Glutamatergic neuron (in vitro differentiated cells): ENCODE results near the gene RICTOR. TPM values are rescaled to one million over a fixed set of nuclear protein-coding genes. Genes with fewer than 3 reads are reported as not detected.
A peak's percentile ranks its signal among the peaks of the same experiment; 100 is the strongest.

Source experiments
- DNase-seq: peaks from one replicate; pipeline ENCODE4 v3.0.0; 2022
- H3K27ac Mint-ChIP-seq: one replicate; pipeline ENCODE4 v1.8.0; 2020; ENCODE audit warnings: mild to moderate bottlenecking, mixed read lengths, inconsistent platforms; ENCODE audit not compliant: unreplicated experiment
- H3K27me3 Mint-ChIP-seq: one replicate; pipeline ENCODE4 v1.8.0; 2020; ENCODE audit warnings: mild to moderate bottlenecking, moderate library complexity, mixed read lengths, inconsistent platforms; ENCODE audit not compliant: unreplicated experiment
- H3K36me3 Mint-ChIP-seq: one replicate; pipeline ENCODE4 v1.8.0; 2020; ENCODE audit warnings: mild to moderate bottlenecking, mixed read lengths, inconsistent platforms; ENCODE audit not compliant: unreplicated experiment
- H3K4me1 Mint-ChIP-seq: one replicate; pipeline ENCODE4 v1.8.0; 2020; ENCODE audit warnings: mild to moderate bottlenecking, low read depth, mixed read lengths, inconsistent platforms; ENCODE audit not compliant: unreplicated experiment
- H3K4me3 Mint-ChIP-seq: one replicate; pipeline ENCODE4 v1.8.0; 2020; ENCODE audit warnings: mild to moderate bottlenecking, mixed read lengths, inconsistent platforms; ENCODE audit not compliant: unreplicated experiment
- H3K9me3 Mint-ChIP-seq: one replicate; pipeline ENCODE4 v1.8.0; 2020; ENCODE audit warnings: mild to moderate bottlenecking, moderate library complexity, mixed read lengths, inconsistent platforms; ENCODE audit not compliant: unreplicated experiment
- CTCF ChIP-seq: fragments of 200-600 bp; sonication (generic); IDR thresholded peaks from one replicate; pipeline ENCODE4 v1.5.0; 2021; ENCODE audit not compliant: partially characterized antibody, unreplicated experiment
- total RNA-seq: library from RNA; stranded (reverse); fragmentation: NEBNext Ultra II Directional; extraction: Animal tissue kit (Norgen Biotek cat#: 25700); gene quantifications from one replicate; pipeline ENCODE4 v1.2.1, GENCODE V29; 2021; ENCODE audit not compliant: unreplicated experiment

Gene RICTOR
- total RNA-seq, 1 donor from 2014 or later, result 39.3 TPM

- no peaks in the 10 kb centered on the region for H3K27me3 Mint-ChIP-seq
- DNase-seq, result no peak
- no peak overlapping the region for H3K4me3 Mint-ChIP-seq
- peaks cover 10% of the 10 kb centered on the region for H3K4me1 Mint-ChIP-seq
- no peak for TF ChIP-seq CTCF
- H3K9me3 Mint-ChIP-seq, result no peaks in the 10 kb centered on the region
- no peak overlapping the region for H3K27ac Mint-ChIP-seq
- no peaks in the 10 kb centered on the region for H3K36me3 Mint-ChIP-seq
Measured at GRCh38 chr5:39104221-39104620, 30.0 kb upstream of the RICTOR start.

- peak overlapping the region; percentile 16 for H3K27ac Mint-ChIP-seq
- no peak overlapping the region for H3K4me3 Mint-ChIP-seq
- TF ChIP-seq CTCF, result no peak
- H3K4me1 Mint-ChIP-seq, result peaks cover 9% of the 10 kb centered on the region
- H3K9me3 Mint-ChIP-seq, result no peaks in the 10 kb centered on the region
- DNase-seq, result no peak
- H3K27me3 Mint-ChIP-seq, result no peaks in the 10 kb centered on the region
- H3K36me3 Mint-ChIP-seq, result no peaks in the 10 kb centered on the region
Measured at GRCh38 chr5:39102684-39103155, 28.5 kb upstream of the RICTOR start.

GRCh38 chr5:39100851-39101396 is 26.7 kb upstream of the RICTOR start:
- no peak overlapping the region for H3K27ac Mint-ChIP-seq
- no peaks in the 10 kb centered on the region for H3K27me3 Mint-ChIP-seq
- no peak for TF ChIP-seq CTCF
- DNase-seq, result no peak
- H3K9me3 Mint-ChIP-seq, result no peaks in the 10 kb centered on the region
- peaks cover 9% of the 10 kb centered on the region for H3K4me1 Mint-ChIP-seq
- no peaks in the 10 kb centered on the region for H3K36me3 Mint-ChIP-seq
- H3K4me3 Mint-ChIP-seq, result no peak overlapping the region

- Mint-ChIP-seq H3K4me3 (no peak overlapping the region), H3K36me3 (no peaks in the 10 kb centered on the region), H3K4me1 (peaks cover 9% of the 10 kb centered on the region), H3K9me3 (no peaks in the 10 kb centered on the region), H3K27me3 (no peaks in the 10 kb centered on the region), H3K27ac (no peak overlapping the region)
- TF ChIP-seq CTCF, result no peak
- no peak for DNase-seq
Measured at GRCh38 chr5:39100301-39100850, 26.2 kb upstream of the RICTOR start.

GRCh38 chr5:39099831-39100230 is 25.6 kb upstream of the RICTOR start:
- Mint-ChIP-seq H3K9me3 (no peaks in the 10 kb centered on the region), H3K27me3 (no peaks in the 10 kb centered on the region), H3K4me1 (peaks cover 9% of the 10 kb centered on the region), H3K4me3 (no peak overlapping the region), H3K27ac (no peak overlapping the region), H3K36me3 (no peaks in the 10 kb centered on the region)
- no peak for TF ChIP-seq CTCF
- DNase-seq, result no peak
